ENCODE measurements around the gene CNTN1. TPM values are rescaled to one million over a fixed set of nuclear protein-coding genes. Genes with fewer than 3 reads are reported as not detected.

Gene CNTN1
- total RNA-seq, 6 donors from 2014 or later, result 1.0 to 9.8 (median 5.6) TPM

GRCh38 chr12:40794087-40794486, 101.8 kb downstream of the CNTN1 start:
- H3K4me1 ChIP-seq, result no peaks in the 10 kb centered on the region
- TF ChIP-seq CTCF (IDR thresholded peaks at IDR 0.05) (no peak), POLR2AphosphoS5 (IDR thresholded peaks at IDR 0.05) (no peak), EP300 (IDR thresholded peaks at IDR 0.05) (no peak), POLR2A (IDR thresholded peaks at IDR 0.05) (no peak)
- DNase-seq, result no peak
- no peaks in the 10 kb centered on the region for H3K36me3 ChIP-seq
- H3K4me3 ChIP-seq, result no peak overlapping the region
- no peak overlapping the region for H3K27ac ChIP-seq
- no peak for ATAC-seq (ENCODE audit: low FRiP score in 2 of 2)
- no peaks in the 10 kb centered on the region for H3K27me3 ChIP-seq
- no peaks in the 10 kb centered on the region for H3K9me3 ChIP-seq

- DNase-seq (no peak), ATAC-seq (ENCODE audit: low FRiP score in 2 of 2) (no peak)
- Histone ChIP-seq H3K36me3 (no peaks in the 10 kb centered on the region), H3K27me3 (no peaks in the 10 kb centered on the region), H3K4me3 (no peak overlapping the region), H3K4me1 (no peaks in the 10 kb centered on the region), H3K27ac (no peak overlapping the region), H3K9me3 (no peaks in the 10 kb centered on the region)
- TF ChIP-seq CTCF (IDR thresholded peaks at IDR 0.05) (no peak), EP300 (IDR thresholded peaks at IDR 0.05) (no peak), POLR2A (IDR thresholded peaks at IDR 0.05) (no peak), POLR2AphosphoS5 (IDR thresholded peaks at IDR 0.05) (no peak)
- WGBS, 2 donors, result 94 to 100% methylated on average over 2 of the region's 2 CpGs
These were observed 108.8 kb downstream of the CNTN1 start for GRCh38 chr12:40801082-40801481.

GRCh38 chr12:40801861-40802260, 109.6 kb downstream of the CNTN1 start:
- no peaks in the 10 kb centered on the region for H3K9me3 ChIP-seq
- 79 to 82% methylated on average over 2 of the region's 2 CpGs for WGBS, 2 donors
- H3K4me3 ChIP-seq, result no peak overlapping the region
- ATAC-seq (ENCODE audit: low FRiP score in 2 of 2), result no peak
- no peak for TF ChIP-seq CTCF (IDR thresholded peaks at IDR 0.05)
- no peak for TF ChIP-seq POLR2AphosphoS5 (IDR thresholded peaks at IDR 0.05)
- TF ChIP-seq POLR2A (IDR thresholded peaks at IDR 0.05), result no peak
- no peak for TF ChIP-seq EP300 (IDR thresholded peaks at IDR 0.05)
- DNase-seq, result no peak
- H3K27me3 ChIP-seq, result no peaks in the 10 kb centered on the region
- H3K36me3 ChIP-seq, result no peaks in the 10 kb centered on the region
- H3K27ac ChIP-seq, result no peak overlapping the region
- no peaks in the 10 kb centered on the region for H3K4me1 ChIP-seq

GRCh38 chr12:40802656-40803055, 110.4 kb downstream of the CNTN1 start:
- WGBS, 2 donors, result 42 to 52% methylated on average over 1 of the region's 1 CpG
- DNase-seq, result no peak
- no peaks in the 10 kb centered on the region for H3K9me3 ChIP-seq
- H3K36me3 ChIP-seq, result no peaks in the 10 kb centered on the region
- no peak overlapping the region for H3K27ac ChIP-seq
- TF ChIP-seq CTCF (IDR thresholded peaks at IDR 0.05) (no peak), EP300 (IDR thresholded peaks at IDR 0.05) (no peak), POLR2A (IDR thresholded peaks at IDR 0.05) (no peak), POLR2AphosphoS5 (IDR thresholded peaks at IDR 0.05) (no peak)
- no peak overlapping the region for H3K4me3 ChIP-seq
- no peaks in the 10 kb centered on the region for H3K27me3 ChIP-seq
- ATAC-seq (ENCODE audit: low FRiP score in 2 of 2), result no peak
- H3K4me1 ChIP-seq, result no peaks in the 10 kb centered on the region

GRCh38 chr12:40819436-40820108, 127.3 kb downstream of the CNTN1 start:
- TF ChIP-seq POLR2AphosphoS5 (IDR thresholded peaks at IDR 0.05), result no peak
- no peak for TF ChIP-seq EP300 (IDR thresholded peaks at IDR 0.05)
- no peak for TF ChIP-seq POLR2A (IDR thresholded peaks at IDR 0.05)
- TF ChIP-seq CTCF (IDR thresholded peaks at IDR 0.05), result no peak
- peaks cover 0 to 7% (median 0%) of the 10 kb centered on the region in 4 donors for H3K9me3 ChIP-seq
- ATAC-seq (ENCODE audit: low FRiP score in 2 of 2) (no peak), DNase-seq (peak in 1 of 2 donors; percentile 2)
- no peaks in the 10 kb centered on the region for H3K4me1 ChIP-seq
- no peak overlapping the region for H3K27ac ChIP-seq
- H3K4me3 ChIP-seq, result no peak overlapping the region
- H3K36me3 ChIP-seq, result no peaks in the 10 kb centered on the region
- no peaks in the 10 kb centered on the region for H3K27me3 ChIP-seq
- 62 to 68% methylated on average over 5 to 12 of the region's 12 CpGs for WGBS, 2 donors
